PFSK-1 (cell line): ENCODE results near the gene KIF26B.

Source experiments
- FOXP2 ChIP-seq: optimal IDR thresholded peaks from 2 replicates; pipeline ENCODE3; 2011; ENCODE audit warnings: borderline replicate concordance, control low read depth, inconsistent platforms; ENCODE audit not compliant: insufficient read depth; ENCODE audit errors: extremely low read length, extremely low read depth
- POLR2AphosphoS5 ChIP-seq: IDR thresholded peaks from 2 replicates; pipeline ENCODE4 v1.6.1; 2012; ENCODE audit warnings: low read depth, mild to moderate bottlenecking, control low read depth, low read length, moderate library complexity
- SIN3A ChIP-seq: IDR thresholded peaks from 2 replicates; pipeline ENCODE4 v1.6.1; 2012; ENCODE audit warnings: mild to moderate bottlenecking, low read length, moderate library complexity, borderline replicate concordance; ENCODE audit not compliant: insufficient read depth
- TAF1 ChIP-seq: IDR thresholded peaks from 2 replicates; pipeline ENCODE4 v1.6.1; 2012; ENCODE audit warnings: low read length, control low read depth, borderline replicate concordance; ENCODE audit not compliant: insufficient read depth
- TF ChIP-seq, protein P1 (sequence below), 2 experiments: IDR thresholded peaks; 2 replicates each; pipeline versions ENCODE4 v1.6.1 to v1.8.0; 2011 to 2012; ENCODE audit warnings: low read depth in 2 of 2, low read length in 2 of 2, control low read depth in 1 of 2, inconsistent platforms in 1 of 2, mild to moderate bottlenecking in 1 of 2, moderate library complexity in 1 of 2; ENCODE audit not compliant: insufficient read depth in 1 of 2

KIF26B gene

DNA sequence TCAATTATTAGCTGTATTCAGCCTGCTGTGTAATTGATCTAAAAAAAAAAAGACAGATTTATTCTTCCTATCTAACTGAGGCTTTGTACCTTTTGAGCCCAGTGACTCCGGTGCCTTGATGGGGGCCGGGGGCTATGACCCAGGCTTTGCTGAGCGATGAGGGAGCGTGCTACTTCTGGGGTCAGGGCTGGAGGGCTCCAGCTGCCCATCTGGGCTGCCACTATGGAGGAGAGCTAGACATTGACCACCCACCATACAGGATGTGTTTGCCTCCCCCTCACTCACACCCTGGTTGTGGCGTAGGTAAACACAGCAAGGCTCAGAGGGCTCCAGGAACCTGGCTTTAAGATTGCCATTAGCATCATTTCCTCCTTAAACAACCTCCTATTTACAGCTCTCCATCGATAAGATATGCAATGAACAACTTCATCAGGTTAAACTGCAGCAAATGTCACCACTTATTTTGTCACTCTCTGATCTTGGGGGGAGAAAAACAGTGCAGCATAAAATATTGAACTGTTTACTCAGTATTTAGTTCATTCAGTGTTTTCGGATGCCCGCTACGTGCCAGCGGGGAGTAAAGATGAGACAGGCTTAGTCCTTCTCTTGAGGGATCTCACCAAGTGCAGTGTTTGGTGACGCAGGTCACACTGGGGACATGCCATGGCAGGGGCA is 231.6 kb downstream of the KIF26B start:
- TF ChIP-seq FOXP2: no peak
- TF ChIP-seq POLR2AphosphoS5: no peak
- no peak for TF ChIP-seq SIN3A
- TF ChIP-seq TAF1: no peak

DNA sequence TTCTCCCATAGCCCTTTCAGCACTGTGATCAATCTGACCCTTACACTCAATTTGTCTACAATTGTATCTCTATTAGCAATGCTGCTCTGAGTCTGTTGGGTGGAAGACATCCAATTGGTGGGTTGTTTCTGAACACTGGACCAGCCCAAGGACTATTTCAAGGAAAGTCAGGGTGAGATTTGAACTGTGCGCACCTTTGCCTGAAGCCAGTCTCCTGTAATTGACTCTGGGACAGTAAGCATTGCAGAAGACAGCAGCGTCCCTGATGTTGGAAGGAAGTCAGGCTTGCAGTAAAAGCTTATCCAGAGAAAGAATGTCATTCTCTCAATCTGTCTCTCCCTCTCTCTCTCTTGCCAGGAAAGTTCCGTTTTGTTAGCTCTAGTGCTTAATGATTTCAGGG is 233.9 kb downstream of the KIF26B start:
- no peak for TF ChIP-seq FOXP2
- TF ChIP-seq TAF1: no peak
- no peak for TF ChIP-seq POLR2AphosphoS5

DNA sequence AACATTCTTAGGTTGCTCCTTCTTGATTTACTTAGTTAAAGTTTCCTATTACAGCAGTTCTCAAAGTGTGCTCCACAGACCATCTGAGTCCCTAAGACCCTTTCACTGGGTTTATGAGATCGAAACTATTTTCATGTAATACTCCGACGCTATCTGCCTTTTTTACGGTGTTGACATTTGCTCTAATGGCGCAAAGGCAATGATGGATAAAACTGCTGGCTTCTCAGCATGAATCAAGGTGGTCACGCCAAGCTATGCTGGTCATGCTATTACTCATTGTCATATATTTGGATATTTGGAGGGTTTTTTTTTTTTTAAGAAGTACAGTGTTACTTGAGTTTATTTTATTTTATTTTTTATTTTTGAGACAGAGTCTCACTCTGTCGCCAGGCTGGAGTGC is 235.1 kb downstream of the KIF26B start:
- TF ChIP-seq, protein P1, sequence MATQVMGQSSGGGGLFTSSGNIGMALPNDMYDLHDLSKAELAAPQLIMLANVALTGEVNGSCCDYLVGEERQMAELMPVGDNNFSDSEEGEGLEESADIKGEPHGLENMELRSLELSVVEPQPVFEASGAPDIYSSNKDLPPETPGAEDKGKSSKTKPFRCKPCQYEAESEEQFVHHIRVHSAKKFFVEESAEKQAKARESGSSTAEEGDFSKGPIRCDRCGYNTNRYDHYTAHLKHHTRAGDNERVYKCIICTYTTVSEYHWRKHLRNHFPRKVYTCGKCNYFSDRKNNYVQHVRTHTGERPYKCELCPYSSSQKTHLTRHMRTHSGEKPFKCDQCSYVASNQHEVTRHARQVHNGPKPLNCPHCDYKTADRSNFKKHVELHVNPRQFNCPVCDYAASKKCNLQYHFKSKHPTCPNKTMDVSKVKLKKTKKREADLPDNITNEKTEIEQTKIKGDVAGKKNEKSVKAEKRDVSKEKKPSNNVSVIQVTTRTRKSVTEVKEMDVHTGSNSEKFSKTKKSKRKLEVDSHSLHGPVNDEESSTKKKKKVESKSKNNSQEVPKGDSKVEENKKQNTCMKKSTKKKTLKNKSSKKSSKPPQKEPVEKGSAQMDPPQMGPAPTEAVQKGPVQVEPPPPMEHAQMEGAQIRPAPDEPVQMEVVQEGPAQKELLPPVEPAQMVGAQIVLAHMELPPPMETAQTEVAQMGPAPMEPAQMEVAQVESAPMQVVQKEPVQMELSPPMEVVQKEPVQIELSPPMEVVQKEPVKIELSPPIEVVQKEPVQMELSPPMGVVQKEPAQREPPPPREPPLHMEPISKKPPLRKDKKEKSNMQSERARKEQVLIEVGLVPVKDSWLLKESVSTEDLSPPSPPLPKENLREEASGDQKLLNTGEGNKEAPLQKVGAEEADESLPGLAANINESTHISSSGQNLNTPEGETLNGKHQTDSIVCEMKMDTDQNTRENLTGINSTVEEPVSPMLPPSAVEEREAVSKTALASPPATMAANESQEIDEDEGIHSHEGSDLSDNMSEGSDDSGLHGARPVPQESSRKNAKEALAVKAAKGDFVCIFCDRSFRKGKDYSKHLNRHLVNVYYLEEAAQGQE (IDR thresholded peaks at IDR 0.05; ENCODE audit: insufficient read depth in 1 of 2, low read depth in 2 of 2, low read length in 2 of 2): no peak

DNA sequence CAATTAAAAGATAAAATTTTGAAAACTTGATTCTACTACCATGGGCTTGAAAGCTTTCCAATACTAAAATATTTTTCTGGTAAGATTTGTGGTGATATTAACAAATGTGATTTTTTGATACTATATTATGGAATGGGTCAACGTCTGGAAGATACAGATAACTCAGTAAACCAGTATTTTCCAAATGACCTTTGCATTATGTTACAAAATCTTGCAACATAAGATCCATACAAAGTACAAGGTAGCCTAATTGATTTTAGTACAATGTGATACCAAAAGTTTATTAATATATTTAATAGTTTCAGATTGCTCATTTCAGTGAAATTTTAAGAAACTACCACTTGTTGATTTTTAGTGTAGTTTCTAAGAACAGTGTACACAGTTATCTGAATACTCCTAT is 236.2 kb downstream of the KIF26B start:
- TF ChIP-seq TAF1: no peak
- TF ChIP-seq SIN3A: no peak
- no peak for TF ChIP-seq FOXP2
- TF ChIP-seq, protein P1 (IDR thresholded peaks at IDR 0.05; ENCODE audit: insufficient read depth in 1 of 2, low read depth in 2 of 2, low read length in 2 of 2): no peak
- TF ChIP-seq POLR2AphosphoS5: no peak

DNA sequence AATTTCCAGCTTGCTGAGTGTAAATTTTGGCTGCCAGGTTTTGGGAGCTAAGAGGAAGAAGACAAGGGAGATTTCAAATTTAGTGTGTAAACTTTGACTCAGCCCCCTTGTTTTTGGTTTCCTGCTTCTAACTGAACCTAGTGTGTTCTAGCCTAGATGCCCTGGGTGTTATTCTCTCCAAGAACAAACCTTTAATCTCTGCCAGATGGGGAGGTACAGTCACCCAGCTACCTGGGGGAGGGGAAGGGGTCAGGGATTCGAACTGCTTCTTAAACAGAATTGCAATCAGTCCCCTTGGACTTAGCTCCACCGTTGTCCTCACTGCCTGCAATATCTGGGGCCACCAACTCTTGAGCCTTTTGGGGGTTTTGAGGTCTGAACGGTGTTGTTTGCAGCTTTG is 238.9 kb downstream of the KIF26B start:
- TF ChIP-seq, protein P1 (IDR thresholded peaks at IDR 0.05; ENCODE audit: insufficient read depth in 1 of 2, low read depth in 2 of 2, low read length in 2 of 2): no peak
- TF ChIP-seq POLR2AphosphoS5 (no peak), TAF1 (no peak), SIN3A (no peak), FOXP2 (no peak)

DNA sequence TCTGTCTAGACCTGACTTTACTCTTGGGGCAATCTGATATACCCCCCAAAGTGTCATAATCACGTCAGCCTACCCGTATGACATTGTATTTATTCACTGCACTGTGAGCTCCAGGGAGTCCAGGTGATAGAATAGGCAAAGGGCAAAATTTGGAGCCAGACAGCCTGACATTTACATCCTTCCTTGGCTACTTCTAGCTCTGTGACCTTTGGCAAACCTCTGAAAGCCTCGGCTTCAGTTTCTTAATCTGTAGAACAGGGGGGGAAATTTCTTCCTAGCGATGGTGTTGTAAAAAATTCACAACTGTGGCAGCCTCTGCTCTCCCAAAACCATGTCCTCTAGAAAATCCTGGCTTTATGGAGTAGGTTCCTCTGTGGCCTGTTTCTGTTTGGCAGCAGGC is 240.9 kb downstream of the KIF26B start:
- TF ChIP-seq TAF1 (no peak), FOXP2 (no peak), SIN3A (no peak), POLR2AphosphoS5 (no peak)
- TF ChIP-seq, protein P1 (IDR thresholded peaks at IDR 0.05; ENCODE audit: insufficient read depth in 1 of 2, low read depth in 2 of 2, low read length in 2 of 2): no peak
